SK-N-SH treated with all-trans-retinoic acid at 6 μM for 48 hours (cell line): ENCODE measurements around the gene NEURL1B.

Experiments used
- ATAC-seq: fragments of 200-7000 bp; cut with Tn5 transposase; 3 replicates; pipeline ENCODE4 v1.9.1; 2020; ENCODE audit warnings: mild to moderate bottlenecking, moderate library complexity
- ARNTL ChIP-seq: fragments of 450-650 bp; formaldehyde crosslinking; IDR thresholded peaks from 2 replicates; pipeline ENCODE4 v1.5.0; 2020; ENCODE audit warnings: low read depth, mild to moderate bottlenecking, moderate library complexity, borderline replicate concordance
- BACH2 ChIP-seq: fragments of 250-450 bp; sonication (Bioruptor Pico); IDR thresholded peaks from 2 replicates; pipeline ENCODE4 v1.9.0; 2021; ENCODE audit warnings: mild to moderate bottlenecking, borderline replicate concordance
- CSDC2 ChIP-seq: fragments of 250-450 bp; sonication (Bioruptor Pico); IDR thresholded peaks from 2 replicates; pipeline ENCODE4 v1.5.0; 2020; ENCODE audit warnings: mild to moderate bottlenecking, moderate library complexity
- CSRNP3 ChIP-seq: fragments of 250-450 bp; sonication (Bioruptor Pico); IDR thresholded peaks from 2 replicates; pipeline ENCODE4 v1.5.1; 2021; ENCODE audit warnings: mild to moderate bottlenecking, moderate library complexity
- ESRRG ChIP-seq: fragments of 250-450 bp; sonication (Bioruptor Pico); IDR thresholded peaks from 2 replicates; pipeline ENCODE4 v1.6.1; 2021; ENCODE audit warnings: mild to moderate bottlenecking
- ISL1 ChIP-seq: fragments of 250-450 bp; sonication (Bioruptor Pico); IDR thresholded peaks from 2 replicates; pipeline ENCODE4 v2.1.2; 2022; ENCODE audit warnings: mild to moderate bottlenecking, moderate library complexity
- OSR1 ChIP-seq: fragments of 250-450 bp; sonication (Bioruptor Pico); IDR thresholded peaks from 2 replicates; pipeline ENCODE4 v1.8.0; 2022; ENCODE audit warnings: moderate library complexity, mild to moderate bottlenecking, inconsistent platforms
- PPARA ChIP-seq: fragments of 250-450 bp; sonication (Bioruptor Pico); IDR thresholded peaks from 2 replicates; pipeline ENCODE4 v1.5.0; 2020; ENCODE audit warnings: mild to moderate bottlenecking, borderline replicate concordance
- RARB ChIP-seq: fragments of 250-450 bp; sonication (Bioruptor Pico); IDR thresholded peaks from 2 replicates; pipeline ENCODE4 v1.8.0; 2021; ENCODE audit warnings: mild to moderate bottlenecking, moderate library complexity
- SNAI2 ChIP-seq: fragments of 250-450 bp; sonication (Bioruptor Pico); IDR thresholded peaks from 2 replicates; pipeline ENCODE4 v1.5.0; 2020; ENCODE audit warnings: mild to moderate bottlenecking, moderate library complexity
- TCF4 ChIP-seq: fragments of 250-450 bp; sonication (Bioruptor Pico); IDR thresholded peaks from 2 replicates; pipeline ENCODE4 v1.8.0; 2021; ENCODE audit warnings: mild to moderate bottlenecking, moderate library complexity, borderline replicate concordance
- TOX ChIP-seq: fragments of 250-450 bp; sonication (Bioruptor Pico); IDR thresholded peaks from 2 replicates; pipeline ENCODE4 v1.8.0; 2021; ENCODE audit warnings: mild to moderate bottlenecking, moderate library complexity, borderline replicate concordance
- ZC3H10 ChIP-seq: fragments of 250-450 bp; sonication (Bioruptor Pico); IDR thresholded peaks from 2 replicates; pipeline ENCODE4 v1.5.1; 2021; ENCODE audit warnings: mild to moderate bottlenecking, moderate library complexity
- ZFP3 ChIP-seq: fragments of 250-450 bp; sonication (Bioruptor Pico); IDR thresholded peaks from 2 replicates; pipeline ENCODE4 v1.5.0; 2020; ENCODE audit warnings: mild to moderate bottlenecking, moderate library complexity
- ZFP30 ChIP-seq: fragments of 450-650 bp; formaldehyde crosslinking; IDR thresholded peaks from 2 replicates; pipeline ENCODE4 v1.5.0; 2022; ENCODE audit warnings: mild to moderate bottlenecking, moderate library complexity
- ZNF565 ChIP-seq: fragments of 450-650 bp; formaldehyde crosslinking; conservative IDR thresholded peaks from 2 replicates; pipeline ENCODE4 v1.5.0; 2020; ENCODE audit warnings: low read depth, mild to moderate bottlenecking, moderate library complexity
- ZNF70 ChIP-seq: fragments of 450-650 bp; formaldehyde crosslinking; IDR thresholded peaks from 2 replicates; pipeline ENCODE4 v1.5.0; 2020; ENCODE audit warnings: mild to moderate bottlenecking, moderate library complexity
- ZNF8 ChIP-seq: fragments of 450-650 bp; formaldehyde crosslinking; IDR thresholded peaks from 2 replicates; pipeline ENCODE4 v1.5.0; 2020; ENCODE audit warnings: mild to moderate bottlenecking, moderate library complexity
- TF ChIP-seq, protein P1 (sequence below): fragments of 250-450 bp; sonication (Bioruptor Pico); IDR thresholded peaks from 2 replicates; pipeline ENCODE4 v1.8.0; 2020; ENCODE audit warnings: mild to moderate bottlenecking, moderate library complexity, borderline replicate concordance
- TF ChIP-seq, protein P2 (sequence below): fragments of 250-450 bp; sonication (Bioruptor Pico); IDR thresholded peaks from 2 replicates; pipeline ENCODE4 v1.8.0; 2021; ENCODE audit warnings: low read depth, mild to moderate bottlenecking, moderate library complexity, borderline replicate concordance
- TF ChIP-seq, protein P3 (sequence below): fragments of 250-450 bp; sonication (Bioruptor Pico); IDR thresholded peaks from 2 replicates; pipeline ENCODE4 v1.5.1; 2020; ENCODE audit warnings: low read depth, mild to moderate bottlenecking, moderate library complexity
- TF ChIP-seq, protein P4 (sequence below): fragments of 250-450 bp; sonication (Bioruptor Pico); IDR thresholded peaks from 2 replicates; pipeline ENCODE4 v1.5.0; 2020; ENCODE audit warnings: mild to moderate bottlenecking, moderate library complexity

NEURL1B gene

GRCh38 chr5:172716796-172717313, 75.8 kb downstream of the NEURL1B start:
- ATAC-seq: peak; percentile 80
- TF ChIP-seq TOX: no peak
- no peak for TF ChIP-seq BACH2 (CRISPR knock-in tag)
- TF ChIP-seq CSRNP3 (CRISPR knock-in tag): no peak
- no peak for TF ChIP-seq ZC3H10 (CRISPR knock-in tag)
- TF ChIP-seq ZFP30 (CRISPR knock-in tag): no peak
- TF ChIP-seq ESRRG (CRISPR knock-in tag): no peak
- TF ChIP-seq, protein P1, sequence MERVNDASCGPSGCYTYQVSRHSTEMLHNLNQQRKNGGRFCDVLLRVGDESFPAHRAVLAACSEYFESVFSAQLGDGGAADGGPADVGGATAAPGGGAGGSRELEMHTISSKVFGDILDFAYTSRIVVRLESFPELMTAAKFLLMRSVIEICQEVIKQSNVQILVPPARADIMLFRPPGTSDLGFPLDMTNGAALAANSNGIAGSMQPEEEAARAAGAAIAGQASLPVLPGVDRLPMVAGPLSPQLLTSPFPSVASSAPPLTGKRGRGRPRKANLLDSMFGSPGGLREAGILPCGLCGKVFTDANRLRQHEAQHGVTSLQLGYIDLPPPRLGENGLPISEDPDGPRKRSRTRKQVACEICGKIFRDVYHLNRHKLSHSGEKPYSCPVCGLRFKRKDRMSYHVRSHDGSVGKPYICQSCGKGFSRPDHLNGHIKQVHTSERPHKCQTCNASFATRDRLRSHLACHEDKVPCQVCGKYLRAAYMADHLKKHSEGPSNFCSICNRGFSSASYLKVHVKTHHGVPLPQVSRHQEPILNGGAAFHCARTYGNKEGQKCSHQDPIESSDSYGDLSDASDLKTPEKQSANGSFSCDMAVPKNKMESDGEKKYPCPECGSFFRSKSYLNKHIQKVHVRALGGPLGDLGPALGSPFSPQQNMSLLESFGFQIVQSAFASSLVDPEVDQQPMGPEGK (CRISPR knock-in tag): no peak
- TF ChIP-seq RARB: no peak
- TF ChIP-seq ZFP3 (CRISPR knock-in tag): no peak
- TF ChIP-seq OSR1 (CRISPR knock-in tag): no peak
- TF ChIP-seq, protein P2, sequence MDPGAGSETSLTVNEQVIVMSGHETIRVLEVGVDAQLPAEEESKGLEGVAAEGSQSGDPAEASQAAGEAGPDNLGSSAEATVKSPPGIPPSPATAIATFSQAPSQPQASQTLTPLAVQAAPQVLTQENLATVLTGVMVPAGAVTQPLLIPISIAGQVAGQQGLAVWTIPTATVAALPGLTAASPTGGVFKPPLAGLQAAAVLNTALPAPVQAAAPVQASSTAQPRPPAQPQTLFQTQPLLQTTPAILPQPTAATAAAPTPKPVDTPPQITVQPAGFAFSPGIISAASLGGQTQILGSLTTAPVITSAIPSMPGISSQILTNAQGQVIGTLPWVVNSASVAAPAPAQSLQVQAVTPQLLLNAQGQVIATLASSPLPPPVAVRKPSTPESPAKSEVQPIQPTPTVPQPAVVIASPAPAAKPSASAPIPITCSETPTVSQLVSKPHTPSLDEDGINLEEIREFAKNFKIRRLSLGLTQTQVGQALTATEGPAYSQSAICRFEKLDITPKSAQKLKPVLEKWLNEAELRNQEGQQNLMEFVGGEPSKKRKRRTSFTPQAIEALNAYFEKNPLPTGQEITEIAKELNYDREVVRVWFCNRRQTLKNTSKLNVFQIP (CRISPR knock-in tag): no peak
- no peak for TF ChIP-seq SNAI2 (CRISPR knock-in tag)
- no peak for TF ChIP-seq ARNTL (CRISPR knock-in tag)
- no peak for TF ChIP-seq CSDC2
- TF ChIP-seq ZNF565 (CRISPR knock-in tag): no peak
- no peak for TF ChIP-seq TCF4 (CRISPR knock-in tag)
- no peak for TF ChIP-seq ZNF70 (CRISPR knock-in tag)
- TF ChIP-seq ZNF8 (CRISPR knock-in tag): no peak
- TF ChIP-seq, protein P3, sequence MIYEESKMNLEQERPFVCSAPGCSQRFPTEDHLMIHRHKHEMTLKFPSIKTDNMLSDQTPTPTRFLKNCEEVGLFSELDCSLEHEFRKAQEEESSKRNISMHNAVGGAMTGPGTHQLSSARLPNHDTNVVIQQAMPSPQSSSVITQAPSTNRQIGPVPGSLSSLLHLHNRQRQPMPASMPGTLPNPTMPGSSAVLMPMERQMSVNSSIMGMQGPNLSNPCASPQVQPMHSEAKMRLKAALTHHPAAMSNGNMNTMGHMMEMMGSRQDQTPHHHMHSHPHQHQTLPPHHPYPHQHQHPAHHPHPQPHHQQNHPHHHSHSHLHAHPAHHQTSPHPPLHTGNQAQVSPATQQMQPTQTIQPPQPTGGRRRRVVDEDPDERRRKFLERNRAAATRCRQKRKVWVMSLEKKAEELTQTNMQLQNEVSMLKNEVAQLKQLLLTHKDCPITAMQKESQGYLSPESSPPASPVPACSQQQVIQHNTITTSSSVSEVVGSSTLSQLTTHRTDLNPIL (CRISPR knock-in tag): no peak
- no peak for TF ChIP-seq PPARA (CRISPR knock-in tag)
- TF ChIP-seq, all 23 proteins: peak for 0

GRCh38 chr5:172717481-172718195, 76.6 kb downstream of the NEURL1B start:
- TF ChIP-seq BACH2 (CRISPR knock-in tag) (no peak), ISL1 (CRISPR knock-in tag) (no peak), ZNF565 (CRISPR knock-in tag) (no peak), PPARA (CRISPR knock-in tag) (no peak), CSRNP3 (CRISPR knock-in tag) (no peak), ZNF8 (CRISPR knock-in tag) (no peak), TCF4 (CRISPR knock-in tag) (no peak), ESRRG (CRISPR knock-in tag) (no peak)
- TF ChIP-seq, protein P3 (CRISPR knock-in tag): no peak
- TF ChIP-seq, protein P1 (CRISPR knock-in tag): no peak
- TF ChIP-seq, protein P4, sequence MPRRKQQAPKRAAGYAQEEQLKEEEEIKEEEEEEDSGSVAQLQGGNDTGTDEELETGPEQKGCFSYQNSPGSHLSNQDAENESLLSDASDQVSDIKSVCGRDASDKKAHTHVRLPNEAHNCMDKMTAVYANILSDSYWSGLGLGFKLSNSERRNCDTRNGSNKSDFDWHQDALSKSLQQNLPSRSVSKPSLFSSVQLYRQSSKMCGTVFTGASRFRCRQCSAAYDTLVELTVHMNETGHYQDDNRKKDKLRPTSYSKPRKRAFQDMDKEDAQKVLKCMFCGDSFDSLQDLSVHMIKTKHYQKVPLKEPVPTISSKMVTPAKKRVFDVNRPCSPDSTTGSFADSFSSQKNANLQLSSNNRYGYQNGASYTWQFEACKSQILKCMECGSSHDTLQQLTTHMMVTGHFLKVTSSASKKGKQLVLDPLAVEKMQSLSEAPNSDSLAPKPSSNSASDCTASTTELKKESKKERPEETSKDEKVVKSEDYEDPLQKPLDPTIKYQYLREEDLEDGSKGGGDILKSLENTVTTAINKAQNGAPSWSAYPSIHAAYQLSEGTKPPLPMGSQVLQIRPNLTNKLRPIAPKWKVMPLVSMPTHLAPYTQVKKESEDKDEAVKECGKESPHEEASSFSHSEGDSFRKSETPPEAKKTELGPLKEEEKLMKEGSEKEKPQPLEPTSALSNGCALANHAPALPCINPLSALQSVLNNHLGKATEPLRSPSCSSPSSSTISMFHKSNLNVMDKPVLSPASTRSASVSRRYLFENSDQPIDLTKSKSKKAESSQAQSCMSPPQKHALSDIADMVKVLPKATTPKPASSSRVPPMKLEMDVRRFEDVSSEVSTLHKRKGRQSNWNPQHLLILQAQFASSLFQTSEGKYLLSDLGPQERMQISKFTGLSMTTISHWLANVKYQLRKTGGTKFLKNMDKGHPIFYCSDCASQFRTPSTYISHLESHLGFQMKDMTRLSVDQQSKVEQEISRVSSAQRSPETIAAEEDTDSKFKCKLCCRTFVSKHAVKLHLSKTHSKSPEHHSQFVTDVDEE (CRISPR knock-in tag): no peak
- no peak for ATAC-seq
